Right lobe of liver (tissue), 6 donors: ENCODE measurements around the gene GPR176. TPM values are rescaled to one million over a fixed set of nuclear protein-coding genes. Genes with fewer than 3 reads are reported as not detected.

Source experiments
- ATAC-seq, 4 donors: fragments of 200-7000 bp; cut with Tn5 transposase; one replicate each; pipeline ENCODE4 v1.9.1; 2020; ENCODE audit warnings: mild to moderate bottlenecking in 4 of 4, moderate library complexity in 4 of 4
- DNase-seq, 3 donors: peaks; one replicate each; pipeline ENCODE4 v3.0.0-alpha.2; 2020
- H3K27ac ChIP-seq, 3 donors: fragments of 200-600 bp; one replicate each; pipeline ENCODE4 v1.8.0; 2022
- H3K27me3 ChIP-seq, 2 donors: fragments of 200-600 bp; one replicate each; pipeline ENCODE4 v1.8.0; 2022
- H3K36me3 ChIP-seq, 4 donors: fragments of 200-600 bp; sonication (generic) in 1 of 4; one replicate each; pipeline versions ENCODE4 v1.5.1 to v1.8.0; 2017 to 2022; ENCODE audit warnings: control low read depth in 1 of 4
- H3K4me1 ChIP-seq, 4 donors: fragments of 200-600 bp; sonication (generic) in 1 of 4; one replicate each; pipeline versions ENCODE4 v1.5.1 to v1.8.0; 2017 to 2022; ENCODE audit warnings: control low read depth in 1 of 4
- H3K4me3 ChIP-seq, 3 donors: fragments of 200-600 bp; one replicate each; pipeline ENCODE4 v1.8.0; 2022
- H3K9me3 ChIP-seq, 4 donors: fragments of 200-600 bp; sonication (generic) in 1 of 4; one replicate each; pipeline versions ENCODE4 v1.5.1 to v1.8.0; 2017 to 2022; ENCODE audit warnings: control low read depth in 1 of 4
- CTCF ChIP-seq, 4 donors: fragments of 200-600 bp in 3 of 4; fragments of 450-650 bp in 1 of 4; IDR thresholded peaks; one replicate each; pipeline versions ENCODE4 v1.5.1 to v1.8.0; 2016 to 2022; ENCODE audit warnings: antibody characterized with exemption in 4 of 4, mild to moderate bottlenecking in 2 of 4
- POLR2A ChIP-seq: fragments of 450-650 bp; IDR thresholded peaks from one replicate; pipeline ENCODE4 v1.6.1; 2017; ENCODE audit warnings: antibody characterized with exemption, mild to moderate bottlenecking
- WGBS: methylation state at CpG from one replicate; pipeline ENCODE4 v1.1.6; 2018; ENCODE audit warnings: low coverage, low lambda C conversion rate; ENCODE audit not compliant: insufficient coverage; ENCODE audit errors: missing lambda C conversion rate; 5-methylcytosine and 5-hydroxymethylcytosine counted together
- intact Hi-C, 2 donors: fragments of 100-400 bp; cut with DNase I; formaldehyde crosslinking; loops; one replicate each; pipeline versions ENCODE4 v1.11.2 to v1.14.1; 2022
- total RNA-seq, 6 experiments: library from RNA; depleted of rRNA in 2 of 6; stranded (reverse); fragments of >200 nt in 2 of 6; fragmentation: NEBNext Ultra II Directional in 3 of 6; extraction: Animal tissue kit (Norgen Biotek cat#: 25700) in 3 of 6; gene quantifications; one replicate each; pipeline versions ENCODE4 v1.1.0 to v1.2.4, GENCODE V29; 2016 to 2023
- donor health status: DM: no; HTN: yes; CAD: no.
- donor health status: DM: no; HTN: no; CAD: no.
- donor health status: DM: no; HTN: no; CAD: no.
- donor health status: DM: no; HTN: yes; CAD: no.
- donor health status: DM: no; HTN: yes; CAD: no.

GPR176 gene
- total RNA-seq, 6 experiments from 2014 or later, result 0.59 to 2.1 (median 1.3) TPM

DNA sequence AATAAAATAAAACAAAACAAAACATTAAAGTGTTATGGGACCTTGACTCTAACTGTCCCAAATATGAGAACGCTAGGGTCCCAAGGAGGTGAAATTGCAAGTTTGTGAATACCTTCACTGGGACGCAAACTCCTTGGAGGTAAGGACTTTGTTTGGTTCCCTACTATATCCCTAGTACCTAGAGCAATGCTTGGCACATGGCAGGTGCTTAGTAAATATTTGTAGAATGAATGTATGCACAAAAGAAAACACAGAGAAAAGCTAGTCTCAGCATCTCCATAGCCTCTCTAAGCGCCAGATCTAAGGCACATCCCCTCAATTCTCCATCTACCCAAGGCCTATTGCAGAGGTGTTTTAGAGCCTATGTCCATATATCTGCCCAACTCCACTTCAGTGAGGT is 30.5 kb downstream of the GPR176 start:
- Histone ChIP-seq H3K27ac (no peak overlapping the region), H3K4me3 (no peak overlapping the region), H3K36me3 (no peaks in the 10 kb centered on the region), H3K4me1 (peaks cover 0 to 20% (median 5%) of the 10 kb centered on the region in 4 donors), H3K9me3 (no peaks in the 10 kb centered on the region), H3K27me3 (no peaks in the 10 kb centered on the region)
- intact Hi-C loops, result no loop called here
- WGBS, result 96% methylated on average over 3 of the region's 3 CpGs
- TF ChIP-seq CTCF (IDR thresholded peaks at IDR 0.05) (no peak), POLR2A (no peak)
- ATAC-seq (no peak), DNase-seq (no peak)

DNA sequence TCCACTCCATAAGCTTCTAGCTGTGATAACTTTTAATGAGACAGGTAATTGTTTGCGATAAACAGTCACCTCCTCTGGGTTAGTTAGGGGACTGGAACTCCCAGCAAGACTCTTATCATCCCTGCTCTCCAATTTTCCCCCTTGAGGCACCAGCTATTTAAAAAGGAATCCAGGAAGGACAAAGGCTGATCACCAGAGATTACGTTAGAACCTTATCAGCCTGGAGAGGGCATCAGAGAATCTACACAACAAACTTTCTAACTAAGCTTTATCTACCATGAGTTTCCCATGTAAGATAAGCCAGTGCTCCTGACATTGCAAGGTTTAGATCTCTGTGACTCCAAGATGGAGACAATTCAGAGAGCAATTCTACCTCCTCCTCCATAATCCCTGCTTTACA is 31.3 kb downstream of the GPR176 start:
- WGBS, result 63% methylated on average over 2 of the region's 2 CpGs
- Histone ChIP-seq H3K27me3 (no peaks in the 10 kb centered on the region), H3K36me3 (no peaks in the 10 kb centered on the region), H3K4me3 (no peak overlapping the region), H3K9me3 (no peaks in the 10 kb centered on the region), H3K4me1 (peaks cover 0 to 22% (median 5%) of the 10 kb centered on the region in 4 donors), H3K27ac (no peak overlapping the region)
- TF ChIP-seq POLR2A (no peak), CTCF (IDR thresholded peaks at IDR 0.05) (no peak)
- intact Hi-C loops, result no loop called here
- ATAC-seq (peak in 1 of 4 donors; percentile 26), DNase-seq (no peak)

DNA sequence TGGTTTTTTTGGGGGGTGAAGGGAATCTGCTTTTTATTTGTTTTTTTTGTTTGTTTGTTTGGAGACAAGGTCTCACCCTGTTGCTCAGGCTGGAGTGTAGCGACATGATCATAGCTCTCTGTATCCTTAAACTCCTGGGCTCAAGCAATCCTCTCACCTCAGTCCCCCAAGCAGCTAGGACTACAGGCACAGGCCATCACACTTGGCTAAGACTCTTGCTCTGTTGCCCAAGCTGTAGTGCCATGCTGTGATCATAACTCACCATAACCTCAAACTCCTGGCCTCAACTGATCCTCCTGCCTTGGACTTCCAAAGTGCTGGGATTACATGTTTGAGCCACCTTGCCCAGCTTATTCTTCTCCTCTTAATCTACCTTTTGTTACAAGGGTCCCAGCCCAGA is 31.8 kb downstream of the GPR176 start:
- no peak for DNase-seq
- H3K9me3 ChIP-seq, result no peaks in the 10 kb centered on the region
- no peak overlapping the region for H3K27ac ChIP-seq
- WGBS, result 64% methylated on average over 1 of the region's 1 CpG
- no peaks in the 10 kb centered on the region for H3K36me3 ChIP-seq
- H3K4me1 ChIP-seq, result peaks cover 0 to 22% (median 5%) of the 10 kb centered on the region in 4 donors
- TF ChIP-seq POLR2A (no peak), CTCF (IDR thresholded peaks at IDR 0.05) (no peak)
- ATAC-seq, result peak; percentile 16 to 48 (median 34)
- H3K4me3 ChIP-seq, result no peak overlapping the region
- intact Hi-C loops, result no loop called here
- no peaks in the 10 kb centered on the region for H3K27me3 ChIP-seq

DNA sequence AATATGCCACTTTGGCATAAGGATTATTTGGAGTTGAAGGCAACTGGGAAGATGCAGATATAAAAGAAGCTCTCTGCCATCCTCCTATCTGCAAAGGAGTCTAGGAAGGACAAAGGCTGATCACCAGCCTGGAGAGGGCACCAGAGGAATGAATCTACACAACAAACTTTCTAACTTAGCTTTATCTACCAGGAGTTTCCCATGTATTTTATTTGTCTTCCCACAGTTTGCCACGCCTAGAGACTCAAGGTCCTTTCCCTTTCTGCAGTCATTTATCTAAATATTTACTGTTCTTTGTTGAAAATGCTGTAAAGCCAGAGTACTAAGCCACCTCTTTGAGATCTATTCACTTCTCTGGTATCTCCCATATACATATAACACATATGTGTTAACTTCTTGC is 32.2 kb downstream of the GPR176 start:
- Histone ChIP-seq H3K4me3 (no peak overlapping the region), H3K9me3 (no peaks in the 10 kb centered on the region), H3K4me1 (peaks cover 0 to 22% (median 5%) of the 10 kb centered on the region in 4 donors), H3K36me3 (no peaks in the 10 kb centered on the region), H3K27me3 (no peaks in the 10 kb centered on the region), H3K27ac (no peak overlapping the region)
- 13% methylated on average over 1 of the region's 1 CpG for WGBS
- intact Hi-C loops, result no loop called here
- ATAC-seq (peak; percentile 90 to 94 (median 92)), DNase-seq (peak in 2 of 3 donors; percentile 21 to 48)
- TF ChIP-seq POLR2A (no peak), CTCF (IDR thresholded peaks at IDR 0.05) (peak; percentile 20 to 57 (median 47))

GRCh38 chr15:39887211-39887610 is 32.9 kb downstream of the GPR176 start:
- intact Hi-C loops, result no loop called here
- Histone ChIP-seq H3K27ac (no peak overlapping the region), H3K27me3 (no peaks in the 10 kb centered on the region), H3K9me3 (no peaks in the 10 kb centered on the region), H3K4me3 (no peak overlapping the region), H3K36me3 (no peaks in the 10 kb centered on the region), H3K4me1 (peaks cover 0 to 22% (median 5%) of the 10 kb centered on the region in 4 donors)
- no peak for DNase-seq
- no peak for ATAC-seq
- TF ChIP-seq CTCF (IDR thresholded peaks at IDR 0.05) (no peak), POLR2A (no peak)
- WGBS, result 82% methylated on average over 1 of the region's 1 CpG
